ENCODE data around the gene FAF1.

The FAF1 gene

DNA sequence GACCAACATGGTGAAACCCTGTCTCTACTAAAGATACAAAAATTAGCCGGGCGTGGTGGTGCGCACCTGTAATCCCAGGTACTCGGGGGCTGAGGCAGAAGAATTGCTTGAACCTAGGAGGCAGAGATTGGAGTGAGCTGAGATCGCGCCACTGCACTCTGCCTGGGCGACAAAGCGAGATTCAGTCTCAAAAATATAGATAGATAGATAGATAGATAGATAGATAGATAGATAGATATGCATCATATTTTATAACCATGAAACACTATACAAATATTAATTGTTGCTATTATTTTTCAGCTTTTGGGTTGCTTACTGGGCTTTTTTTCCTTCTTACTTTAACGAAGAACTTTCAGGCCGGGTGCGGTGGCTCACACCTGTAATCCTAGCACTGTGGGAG is 4.8 kb upstream of the FAF1 start:
- TF ChIP-seq, protein P1, sequence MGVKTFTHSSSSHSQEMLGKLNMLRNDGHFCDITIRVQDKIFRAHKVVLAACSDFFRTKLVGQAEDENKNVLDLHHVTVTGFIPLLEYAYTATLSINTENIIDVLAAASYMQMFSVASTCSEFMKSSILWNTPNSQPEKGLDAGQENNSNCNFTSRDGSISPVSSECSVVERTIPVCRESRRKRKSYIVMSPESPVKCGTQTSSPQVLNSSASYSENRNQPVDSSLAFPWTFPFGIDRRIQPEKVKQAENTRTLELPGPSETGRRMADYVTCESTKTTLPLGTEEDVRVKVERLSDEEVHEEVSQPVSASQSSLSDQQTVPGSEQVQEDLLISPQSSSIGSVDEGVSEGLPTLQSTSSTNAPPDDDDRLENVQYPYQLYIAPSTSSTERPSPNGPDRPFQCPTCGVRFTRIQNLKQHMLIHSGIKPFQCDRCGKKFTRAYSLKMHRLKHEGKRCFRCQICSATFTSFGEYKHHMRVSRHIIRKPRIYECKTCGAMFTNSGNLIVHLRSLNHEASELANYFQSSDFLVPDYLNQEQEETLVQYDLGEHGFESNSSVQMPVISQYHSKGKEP (tag by site-specific recombination; IDR thresholded peaks at IDR 0.05): no peak
- TF ChIP-seq, protein P2, sequence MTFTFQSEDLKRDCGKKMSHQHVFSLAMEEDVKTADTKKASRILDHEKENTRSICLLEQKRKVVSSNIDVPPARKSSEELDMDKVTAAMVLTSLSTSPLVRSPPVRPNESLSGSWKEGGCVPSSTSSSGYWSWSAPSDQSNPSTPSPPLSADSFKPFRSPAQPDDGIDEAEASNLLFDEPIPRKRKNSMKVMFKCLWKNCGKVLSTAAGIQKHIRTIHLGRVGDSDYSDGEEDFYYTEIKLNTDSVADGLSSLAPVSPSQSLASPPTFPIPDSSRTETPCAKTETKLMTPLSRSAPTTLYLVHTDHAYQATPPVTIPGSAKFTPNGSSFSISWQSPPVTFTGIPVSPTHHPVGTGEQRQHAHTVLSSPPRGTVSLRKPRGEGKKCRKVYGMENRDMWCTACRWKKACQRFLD (tag by site-specific recombination; IDR thresholded peaks at IDR 0.05): no peak
- TF ChIP-seq KLF7 (tag by site-specific recombination; IDR thresholded peaks at IDR 0.05; ENCODE audit: borderline replicate concordance) (no peak), ZNF23 (tag by site-specific recombination; IDR thresholded peaks at IDR 0.05; ENCODE audit: borderline replicate concordance) (no peak), ZNF596 (tag by site-specific recombination; IDR thresholded peaks at IDR 0.05) (no peak), MZF1 (tag by site-specific recombination; IDR thresholded peaks at IDR 0.05; ENCODE audit: borderline replicate concordance) (no peak), ZNF140 (tag by site-specific recombination; IDR thresholded peaks at IDR 0.05) (no peak), ZNF571 (tag by site-specific recombination; IDR thresholded peaks at IDR 0.05) (no peak), ZNF658 (tag by site-specific recombination; IDR thresholded peaks at IDR 0.05) (no peak), KLF8 (tag by site-specific recombination; IDR thresholded peaks at IDR 0.05) (no peak), REPIN1 (tag by site-specific recombination; IDR thresholded peaks at IDR 0.05; ENCODE audit: low read depth) (no peak), ZNF341 (tag by site-specific recombination; IDR thresholded peaks at IDR 0.05; ENCODE audit: low read depth) (no peak), ZEB2 (tag by site-specific recombination; IDR thresholded peaks at IDR 0.05) (no peak)
- TF ChIP-seq, protein P3, sequence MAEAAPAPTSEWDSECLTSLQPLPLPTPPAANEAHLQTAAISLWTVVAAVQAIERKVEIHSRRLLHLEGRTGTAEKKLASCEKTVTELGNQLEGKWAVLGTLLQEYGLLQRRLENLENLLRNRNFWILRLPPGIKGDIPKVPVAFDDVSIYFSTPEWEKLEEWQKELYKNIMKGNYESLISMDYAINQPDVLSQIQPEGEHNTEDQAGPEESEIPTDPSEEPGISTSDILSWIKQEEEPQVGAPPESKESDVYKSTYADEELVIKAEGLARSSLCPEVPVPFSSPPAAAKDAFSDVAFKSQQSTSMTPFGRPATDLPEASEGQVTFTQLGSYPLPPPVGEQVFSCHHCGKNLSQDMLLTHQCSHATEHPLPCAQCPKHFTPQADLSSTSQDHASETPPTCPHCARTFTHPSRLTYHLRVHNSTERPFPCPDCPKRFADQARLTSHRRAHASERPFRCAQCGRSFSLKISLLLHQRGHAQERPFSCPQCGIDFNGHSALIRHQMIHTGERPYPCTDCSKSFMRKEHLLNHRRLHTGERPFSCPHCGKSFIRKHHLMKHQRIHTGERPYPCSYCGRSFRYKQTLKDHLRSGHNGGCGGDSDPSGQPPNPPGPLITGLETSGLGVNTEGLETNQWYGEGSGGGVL (tag by site-specific recombination; IDR thresholded peaks at IDR 0.05): no peak
- TF ChIP-seq, protein P4, sequence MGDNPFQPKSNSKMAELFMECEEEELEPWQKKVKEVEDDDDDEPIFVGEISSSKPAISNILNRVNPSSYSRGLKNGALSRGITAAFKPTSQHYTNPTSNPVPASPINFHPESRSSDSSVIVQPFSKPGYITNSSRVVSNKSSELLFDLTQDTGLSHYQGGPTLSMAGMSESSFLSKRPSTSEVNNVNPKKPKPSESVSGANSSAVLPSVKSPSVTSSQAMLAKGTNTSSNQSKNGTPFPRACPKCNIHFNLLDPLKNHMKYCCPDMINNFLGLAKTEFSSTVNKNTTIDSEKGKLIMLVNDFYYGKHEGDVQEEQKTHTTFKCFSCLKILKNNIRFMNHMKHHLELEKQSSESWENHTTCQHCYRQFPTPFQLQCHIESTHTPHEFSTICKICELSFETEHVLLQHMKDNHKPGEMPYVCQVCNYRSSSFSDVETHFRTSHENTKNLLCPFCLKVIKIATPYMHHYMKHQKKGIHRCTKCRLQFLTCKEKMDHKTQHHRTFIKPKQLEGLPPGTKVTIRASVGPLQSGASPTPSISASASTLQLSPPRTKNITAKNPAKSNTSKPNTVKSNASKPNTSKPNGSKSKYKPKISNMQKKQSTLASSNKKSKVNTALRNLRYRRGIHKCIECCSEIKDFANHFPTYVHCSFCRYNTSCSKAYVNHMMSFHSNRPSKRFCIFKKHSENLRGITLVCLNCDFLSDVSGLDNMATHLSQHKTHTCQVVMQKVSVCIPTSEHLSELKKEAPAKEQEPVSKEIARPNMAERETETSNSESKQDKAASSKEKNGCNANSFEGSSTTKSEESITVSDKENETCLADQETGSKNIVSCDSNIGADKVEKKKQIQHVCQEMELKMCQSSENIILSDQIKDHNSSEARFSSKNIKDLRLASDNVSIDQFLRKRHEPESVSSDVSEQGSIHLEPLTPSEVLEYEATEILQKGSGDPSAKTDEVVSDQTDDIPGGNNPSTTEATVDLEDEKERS (tag by site-specific recombination; IDR thresholded peaks at IDR 0.05): no peak
- TF ChIP-seq, protein P5, sequence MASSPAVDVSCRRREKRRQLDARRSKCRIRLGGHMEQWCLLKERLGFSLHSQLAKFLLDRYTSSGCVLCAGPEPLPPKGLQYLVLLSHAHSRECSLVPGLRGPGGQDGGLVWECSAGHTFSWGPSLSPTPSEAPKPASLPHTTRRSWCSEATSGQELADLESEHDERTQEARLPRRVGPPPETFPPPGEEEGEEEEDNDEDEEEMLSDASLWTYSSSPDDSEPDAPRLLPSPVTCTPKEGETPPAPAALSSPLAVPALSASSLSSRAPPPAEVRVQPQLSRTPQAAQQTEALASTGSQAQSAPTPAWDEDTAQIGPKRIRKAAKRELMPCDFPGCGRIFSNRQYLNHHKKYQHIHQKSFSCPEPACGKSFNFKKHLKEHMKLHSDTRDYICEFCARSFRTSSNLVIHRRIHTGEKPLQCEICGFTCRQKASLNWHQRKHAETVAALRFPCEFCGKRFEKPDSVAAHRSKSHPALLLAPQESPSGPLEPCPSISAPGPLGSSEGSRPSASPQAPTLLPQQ (tag by site-specific recombination; IDR thresholded peaks at IDR 0.05): no peak
- Histone ChIP-seq H3K4me1 (ENCODE audit: control insufficient read depth, insufficient read depth, low read length) (no peaks in the 10 kb centered on the region), H3K4me3 (ENCODE audit: low read depth, low read length) (no peak overlapping the region), H3K36me3 (ENCODE audit: control insufficient read depth in 2 of 2, insufficient read depth in 1 of 2, low read length in 2 of 2) (no peaks in the 10 kb centered on the region), H3K9me3 (ENCODE audit: control insufficient read depth, insufficient read depth, low read depth, low read length) (no peaks in the 10 kb centered on the region), H3K27ac (ENCODE audit: extremely low read depth, low read depth, low read length) (no peak overlapping the region)
- POLR2A ChIA-PET: no interaction called here
- CTCF ChIA-PET: no interaction called here

Measured in HEK293 (cell line).